Thoracic aorta (tissue), 2 donors: ENCODE measurements around the gene ABCD2. TPM values are rescaled to one million over a fixed set of nuclear protein-coding genes. Genes with fewer than 3 reads are reported as not detected.
"Not testable (repeated sequence)": the region's sequence is repeated elsewhere in the genome, so short reads cannot be mapped to it uniquely, and the experiment has no call there.

Source experiments
- ATAC-seq: fragments of 150-250 bp; one replicate; pipeline ENCODE4 v1.8.0; 2017; ENCODE audit warnings: low read depth; ENCODE audit not compliant: insufficient number of reproducible peaks, low FRiP score
- DNase-seq: peaks from one replicate; pipeline ENCODE4 v3.0.0-alpha.2; 2020; ENCODE audit warnings: low spot score
- H3K27ac ChIP-seq, 2 donors: fragments of 200-600 bp; sonication (generic); 1 replicate in 1 of 2; 2 replicates in 1 of 2; pipeline ENCODE4 v1.5.1; 2016; ENCODE audit warnings: mild to moderate bottlenecking in 2 of 2, moderate library complexity in 2 of 2
- H3K27me3 ChIP-seq: fragments of 200-600 bp; sonication (generic); replicated peaks from 2 replicates; pipeline ENCODE4 v1.6.0; 2016; ENCODE audit warnings: mild to moderate bottlenecking; ENCODE audit not compliant: insufficient read depth
- H3K36me3 ChIP-seq: fragments of 200-600 bp; sonication (generic); one replicate; pipeline ENCODE4 v1.5.1; 2016
- H3K4me1 ChIP-seq, 2 donors: fragments of 200-600 bp; sonication (generic); 1 replicate in 1 of 2; 2 replicates in 1 of 2; pipeline versions ENCODE4 v1.5.1 to v1.6.0; 2016; ENCODE audit warnings: low read depth in 2 of 2, mild to moderate bottlenecking in 1 of 2; ENCODE audit not compliant: control insufficient read depth in 1 of 2
- H3K4me3 ChIP-seq: fragments of 200-600 bp; sonication (generic); 2 replicates; pipeline ENCODE4 v1.5.1; 2016; ENCODE audit warnings: mild to moderate bottlenecking
- H3K9me3 ChIP-seq: fragments of 200-600 bp; sonication (generic); 2 replicates; pipeline ENCODE4 v1.5.1; 2016
- total RNA-seq, 2 donors: library from RNA; depleted of rRNA; stranded (reverse); fragments of >200 nt; gene quantifications; one replicate each; pipeline versions ENCODE4 v1.1.0 to v1.2.3, GENCODE V29; 2016
- TF ChIP-seq, protein P1 (sequence below): fragments of 200-600 bp; sonication (generic); IDR thresholded peaks from one replicate; pipeline ENCODE4 v1.5.1; 2019; ENCODE audit warnings: antibody characterized with exemption

ABCD2 gene
- total RNA-seq, 2 donors from 2014 or later, result 0.71 to 1.1 TPM

DNA sequence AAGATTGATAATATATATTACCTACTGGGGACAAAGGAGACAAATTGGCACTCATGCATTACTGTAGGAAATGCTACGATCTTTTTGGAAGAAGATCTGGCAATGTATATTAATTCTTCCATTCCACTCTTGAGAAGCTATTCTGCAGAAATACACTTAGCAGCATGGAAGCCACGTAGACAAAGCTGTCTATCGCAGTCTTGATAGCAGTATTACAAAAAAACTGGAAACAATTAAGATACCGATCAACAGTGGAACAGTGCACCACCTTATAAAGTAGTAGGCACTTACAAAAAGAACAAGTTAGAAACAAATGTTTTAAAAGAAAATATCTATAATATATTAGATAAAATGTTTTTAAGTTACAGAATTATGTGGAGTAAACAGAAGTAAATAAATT is 87.2 kb downstream of the ABCD2 start:
- DNase-seq (no peak), ATAC-seq (no peak)
- Histone ChIP-seq H3K4me1 (no peaks in the 10 kb centered on the region), H3K27me3 (no peaks in the 10 kb centered on the region), H3K4me3 (no peak overlapping the region), H3K36me3 (no peaks in the 10 kb centered on the region), H3K27ac (no peak overlapping the region), H3K9me3 (no peaks in the 10 kb centered on the region)
- TF ChIP-seq, protein P1, sequence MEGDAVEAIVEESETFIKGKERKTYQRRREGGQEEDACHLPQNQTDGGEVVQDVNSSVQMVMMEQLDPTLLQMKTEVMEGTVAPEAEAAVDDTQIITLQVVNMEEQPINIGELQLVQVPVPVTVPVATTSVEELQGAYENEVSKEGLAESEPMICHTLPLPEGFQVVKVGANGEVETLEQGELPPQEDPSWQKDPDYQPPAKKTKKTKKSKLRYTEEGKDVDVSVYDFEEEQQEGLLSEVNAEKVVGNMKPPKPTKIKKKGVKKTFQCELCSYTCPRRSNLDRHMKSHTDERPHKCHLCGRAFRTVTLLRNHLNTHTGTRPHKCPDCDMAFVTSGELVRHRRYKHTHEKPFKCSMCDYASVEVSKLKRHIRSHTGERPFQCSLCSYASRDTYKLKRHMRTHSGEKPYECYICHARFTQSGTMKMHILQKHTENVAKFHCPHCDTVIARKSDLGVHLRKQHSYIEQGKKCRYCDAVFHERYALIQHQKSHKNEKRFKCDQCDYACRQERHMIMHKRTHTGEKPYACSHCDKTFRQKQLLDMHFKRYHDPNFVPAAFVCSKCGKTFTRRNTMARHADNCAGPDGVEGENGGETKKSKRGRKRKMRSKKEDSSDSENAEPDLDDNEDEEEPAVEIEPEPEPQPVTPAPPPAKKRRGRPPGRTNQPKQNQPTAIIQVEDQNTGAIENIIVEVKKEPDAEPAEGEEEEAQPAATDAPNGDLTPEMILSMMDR, result no peak

DNA sequence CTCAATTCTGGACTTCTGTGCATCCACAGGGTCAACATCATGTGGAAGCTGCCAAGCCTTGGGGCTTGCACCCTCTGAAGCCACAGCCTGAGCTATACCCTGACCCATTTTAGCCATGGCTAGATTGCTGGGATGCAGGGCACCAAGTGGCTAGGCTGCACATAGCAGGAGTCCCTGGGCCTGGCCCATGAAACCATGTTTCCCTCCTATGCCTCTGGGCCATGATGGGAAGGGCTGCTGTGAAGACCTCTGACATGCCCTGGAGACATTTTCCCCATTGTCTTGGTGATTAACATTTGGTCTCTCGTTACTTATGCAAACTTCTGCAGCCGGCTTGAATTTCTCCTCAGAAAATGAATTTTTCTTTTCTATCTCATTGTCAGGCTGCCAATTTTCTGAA is 92.6 kb downstream of the ABCD2 start:
- H3K9me3 ChIP-seq, result no peaks in the 10 kb centered on the region
- DNase-seq, result no peak
- H3K27me3 ChIP-seq, result no peaks in the 10 kb centered on the region
- H3K36me3 ChIP-seq, result no peaks in the 10 kb centered on the region
- H3K4me3 ChIP-seq, result no peak overlapping the region
- no peak for ATAC-seq
- H3K27ac ChIP-seq, result no peak overlapping the region
- TF ChIP-seq, protein P1, result no peak
- no peaks in the 10 kb centered on the region for H3K4me1 ChIP-seq

GRCh38 chr12:39522167-39522566 is 97.4 kb downstream of the ABCD2 start:
- not testable (repeated sequence) for H3K9me3 ChIP-seq, H3K4me3 ChIP-seq, H3K36me3 ChIP-seq, H3K4me1 ChIP-seq, DNase-seq, H3K27me3 ChIP-seq, H3K27ac ChIP-seq, ATAC-seq

DNA sequence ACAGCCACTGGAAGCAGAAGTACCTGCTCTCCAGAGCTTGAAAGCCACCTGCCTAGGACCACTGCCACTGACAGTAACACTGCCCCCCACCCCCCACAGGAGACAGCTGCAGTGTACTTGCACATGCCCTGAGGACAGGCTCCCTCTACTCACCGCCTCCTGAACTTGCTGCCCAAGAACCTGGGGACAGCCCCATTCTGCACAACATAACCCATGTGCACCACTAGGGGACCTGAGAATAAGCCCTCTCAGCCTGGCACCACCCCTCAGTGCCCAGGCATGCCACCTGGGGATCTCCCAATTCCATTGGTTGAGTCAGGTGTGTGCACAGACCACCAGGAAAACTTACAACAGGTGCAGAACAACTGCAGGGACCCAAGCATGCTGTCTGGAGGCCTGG is 109.6 kb downstream of the ABCD2 start:
- H3K9me3 ChIP-seq, result peaks cover 4% of the 10 kb centered on the region
- no peak overlapping the region for H3K27ac ChIP-seq
- ATAC-seq (no peak), DNase-seq (no peak)
- H3K36me3 ChIP-seq, result no peaks in the 10 kb centered on the region
- TF ChIP-seq, protein P1, result no peak
- H3K4me1 ChIP-seq, result no peaks in the 10 kb centered on the region
- H3K27me3 ChIP-seq, result no peaks in the 10 kb centered on the region
- H3K4me3 ChIP-seq, result no peak overlapping the region

- ATAC-seq, result no peak
- DNase-seq, result no peak
These were observed 114.0 kb downstream of the ABCD2 start for GRCh38 chr12:39505554-39505953.

GRCh38 chr12:39505023-39505422 is 114.6 kb downstream of the ABCD2 start:
- DNase-seq (no peak), ATAC-seq (no peak)
- no peaks in the 10 kb centered on the region for H3K9me3 ChIP-seq
- TF ChIP-seq, protein P1, result no peak
- no peak overlapping the region for H3K27ac ChIP-seq
- no peak overlapping the region for H3K4me3 ChIP-seq
- H3K36me3 ChIP-seq, result no peaks in the 10 kb centered on the region
- H3K27me3 ChIP-seq, result no peaks in the 10 kb centered on the region
- no peaks in the 10 kb centered on the region for H3K4me1 ChIP-seq

More at GRCh38 chr12:39505554-39505953, 114.0 kb downstream of the ABCD2 start:
- H3K36me3 ChIP-seq, result no peaks in the 10 kb centered on the region
- H3K4me3 ChIP-seq, result no peak overlapping the region
- H3K4me1 ChIP-seq, result no peaks in the 10 kb centered on the region
- TF ChIP-seq, protein P1, result no peak
- no peaks in the 10 kb centered on the region for H3K27me3 ChIP-seq
- H3K27ac ChIP-seq, result no peak overlapping the region
- no peaks in the 10 kb centered on the region for H3K9me3 ChIP-seq
